BE2C (cell line): ENCODE data around the gene BRSK2.

Experiments
- DNase-seq: peaks from one replicate; pipeline ENCODE4 v3.0.0-alpha.2; 2020
- H3K27me3 ChIP-seq: fragments of 250-450 bp; sonication (Bioruptor Pico); 2 replicates; pipeline ENCODE4 v1.5.1; 2020; ENCODE audit warnings: mild to moderate bottlenecking
- H3K36me3 ChIP-seq: fragments of 250-450 bp; sonication (Bioruptor Pico); 2 replicates; pipeline ENCODE4 v1.5.1; 2020; ENCODE audit warnings: mild to moderate bottlenecking
- H3K4me1 ChIP-seq: fragments of 250-450 bp; sonication (Bioruptor Pico); 2 replicates; pipeline ENCODE4 v1.5.1; 2020
- H3K4me3 ChIP-seq: 2 replicates; pipeline ENCODE4 v1.5.1; 2011; ENCODE audit warnings: low read depth, low read length
- H3K9me3 ChIP-seq: fragments of 250-450 bp; sonication (Bioruptor Pico); 2 replicates; pipeline ENCODE4 v1.5.1; 2020
- TF ChIP-seq, protein P1 (sequence below): IDR thresholded peaks from 2 replicates; pipeline ENCODE4 v1.5.1; 2012; ENCODE audit warnings: mild to moderate bottlenecking, low read depth, low read length

BRSK2 gene

DNA sequence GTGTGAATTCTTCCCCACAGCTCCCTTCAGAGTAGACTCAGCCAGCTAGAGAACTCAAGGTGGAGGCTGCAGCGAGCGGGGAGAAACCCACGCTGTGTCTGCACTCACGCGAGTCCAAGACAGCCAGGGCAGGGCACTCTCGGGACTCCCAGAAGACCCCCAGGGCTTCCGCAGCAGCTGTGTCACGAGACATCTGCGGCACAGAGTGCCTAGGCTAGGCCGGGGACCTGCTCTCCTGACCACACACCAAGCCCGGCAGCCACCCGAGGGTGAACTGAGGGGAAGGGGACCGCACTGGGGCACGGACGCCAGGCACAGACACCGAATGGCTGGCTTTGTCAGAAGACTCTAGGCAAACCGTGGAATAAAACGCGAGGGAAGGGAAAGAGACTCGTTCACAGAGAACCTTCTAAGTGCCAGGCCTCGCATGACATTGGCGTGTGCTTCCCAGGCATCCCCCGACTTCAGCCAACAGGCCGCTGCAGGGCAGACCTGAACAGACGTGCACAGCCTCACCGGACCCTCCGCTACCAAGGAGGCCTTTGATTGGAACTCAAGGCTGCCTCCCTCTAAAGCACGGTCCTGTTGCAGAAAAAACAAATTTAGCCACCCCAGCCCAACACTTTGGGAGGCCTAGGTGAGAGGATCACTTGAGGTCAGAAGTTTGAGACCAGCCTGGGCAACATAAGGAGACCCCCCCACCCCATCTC, 115.0 kb downstream of the BRSK2 start:
- Histone ChIP-seq H3K9me3 (no peaks in the 10 kb centered on the region), H3K36me3 (no peaks in the 10 kb centered on the region), H3K27me3 (no peaks in the 10 kb centered on the region), H3K4me3 (no peak overlapping the region), H3K4me1 (no peaks in the 10 kb centered on the region)
- TF ChIP-seq, protein P1, sequence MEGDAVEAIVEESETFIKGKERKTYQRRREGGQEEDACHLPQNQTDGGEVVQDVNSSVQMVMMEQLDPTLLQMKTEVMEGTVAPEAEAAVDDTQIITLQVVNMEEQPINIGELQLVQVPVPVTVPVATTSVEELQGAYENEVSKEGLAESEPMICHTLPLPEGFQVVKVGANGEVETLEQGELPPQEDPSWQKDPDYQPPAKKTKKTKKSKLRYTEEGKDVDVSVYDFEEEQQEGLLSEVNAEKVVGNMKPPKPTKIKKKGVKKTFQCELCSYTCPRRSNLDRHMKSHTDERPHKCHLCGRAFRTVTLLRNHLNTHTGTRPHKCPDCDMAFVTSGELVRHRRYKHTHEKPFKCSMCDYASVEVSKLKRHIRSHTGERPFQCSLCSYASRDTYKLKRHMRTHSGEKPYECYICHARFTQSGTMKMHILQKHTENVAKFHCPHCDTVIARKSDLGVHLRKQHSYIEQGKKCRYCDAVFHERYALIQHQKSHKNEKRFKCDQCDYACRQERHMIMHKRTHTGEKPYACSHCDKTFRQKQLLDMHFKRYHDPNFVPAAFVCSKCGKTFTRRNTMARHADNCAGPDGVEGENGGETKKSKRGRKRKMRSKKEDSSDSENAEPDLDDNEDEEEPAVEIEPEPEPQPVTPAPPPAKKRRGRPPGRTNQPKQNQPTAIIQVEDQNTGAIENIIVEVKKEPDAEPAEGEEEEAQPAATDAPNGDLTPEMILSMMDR = no peak
- no peak for DNase-seq

DNA sequence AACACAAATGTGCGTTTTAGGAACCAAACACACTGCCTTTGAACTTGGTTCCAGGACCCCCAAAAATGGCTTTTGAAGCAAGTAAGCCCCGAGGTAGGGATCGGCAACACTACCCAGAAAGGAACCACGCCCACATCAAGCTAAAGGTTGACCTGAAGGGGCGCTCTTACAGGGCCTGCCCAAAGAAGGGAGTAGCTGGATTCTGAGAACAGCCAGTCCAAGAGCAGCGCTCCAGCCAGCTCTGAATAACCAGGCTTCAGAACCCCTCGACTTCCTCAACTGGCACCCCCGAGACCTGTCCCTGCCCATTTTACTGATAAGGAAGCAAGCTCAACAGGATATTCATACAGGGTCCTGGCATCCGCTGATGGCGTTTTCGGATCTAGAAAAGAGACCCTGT, 115.7 kb downstream of the BRSK2 start:
- Histone ChIP-seq H3K36me3 (no peaks in the 10 kb centered on the region), H3K27me3 (no peaks in the 10 kb centered on the region), H3K4me3 (no peak overlapping the region), H3K9me3 (no peaks in the 10 kb centered on the region), H3K4me1 (no peaks in the 10 kb centered on the region)
- no peak for DNase-seq
- TF ChIP-seq, protein P1 = no peak

DNA sequence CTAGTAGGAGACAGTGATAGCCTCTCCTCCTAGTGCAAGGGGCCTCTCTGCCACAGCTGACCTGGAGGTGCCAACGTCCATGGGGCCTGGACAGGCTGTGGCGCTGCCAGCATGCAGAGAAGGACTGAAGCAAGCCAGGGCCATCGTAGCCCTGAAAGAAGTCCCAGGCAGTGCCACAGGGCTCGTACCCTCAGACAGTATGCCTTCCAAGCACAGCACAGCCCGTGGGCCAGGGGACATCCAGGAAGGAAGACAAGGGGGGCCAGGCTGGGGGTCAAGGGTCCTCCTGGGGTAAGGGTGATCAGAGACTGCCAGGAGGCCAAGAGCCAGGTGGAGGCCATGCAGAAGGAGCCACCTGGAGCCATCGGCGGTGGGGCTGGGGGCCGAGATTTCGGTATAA, 117.2 kb downstream of the BRSK2 start:
- Histone ChIP-seq H3K4me1 (no peaks in the 10 kb centered on the region), H3K4me3 (no peak overlapping the region), H3K9me3 (no peaks in the 10 kb centered on the region), H3K27me3 (no peaks in the 10 kb centered on the region), H3K36me3 (no peaks in the 10 kb centered on the region)
- no peak for DNase-seq
- TF ChIP-seq, protein P1 = no peak

DNA sequence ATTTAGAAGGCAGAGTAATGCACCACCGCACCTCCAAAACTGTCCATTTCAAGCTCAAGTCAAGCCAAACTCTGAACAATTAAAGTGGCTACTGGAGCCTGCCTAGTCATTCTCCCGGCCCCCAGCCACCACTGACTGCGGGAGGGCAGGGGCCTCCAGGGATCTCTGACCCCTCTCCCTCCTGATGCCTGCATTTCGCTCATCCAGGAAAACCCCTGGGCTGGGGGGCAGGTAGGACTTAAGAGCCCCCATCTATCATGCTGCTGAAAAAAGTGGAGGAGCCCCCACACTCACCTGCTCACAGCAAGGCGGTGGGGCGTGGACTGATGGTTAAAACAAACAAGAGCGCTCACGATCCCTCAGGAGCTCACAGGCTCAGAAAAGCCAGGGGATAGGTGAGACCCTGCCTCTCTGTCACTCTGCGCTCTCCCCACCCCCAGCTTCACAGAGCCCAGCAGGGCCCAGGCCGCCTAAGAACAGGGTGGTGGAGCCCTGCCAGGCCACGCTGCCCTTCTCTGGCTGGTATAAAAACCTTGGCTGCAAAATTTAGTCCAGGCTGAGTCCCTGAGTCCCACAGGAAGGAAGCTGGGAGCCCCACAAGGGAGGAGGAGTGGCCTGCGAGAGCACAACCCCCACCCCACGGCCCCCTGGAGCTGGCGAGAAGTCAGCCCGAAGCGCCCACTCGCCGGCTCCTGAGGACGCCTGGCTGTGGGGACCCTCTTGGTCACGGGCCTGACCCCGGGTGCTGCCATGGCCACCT, 117.8 kb downstream of the BRSK2 start:
- DNase-seq = no peak
- TF ChIP-seq, protein P1 = no peak
- no peaks in the 10 kb centered on the region for H3K4me1 ChIP-seq
- H3K9me3 ChIP-seq = no peaks in the 10 kb centered on the region
- H3K27me3 ChIP-seq = no peaks in the 10 kb centered on the region
- no peaks in the 10 kb centered on the region for H3K36me3 ChIP-seq
- no peak overlapping the region for H3K4me3 ChIP-seq

DNA sequence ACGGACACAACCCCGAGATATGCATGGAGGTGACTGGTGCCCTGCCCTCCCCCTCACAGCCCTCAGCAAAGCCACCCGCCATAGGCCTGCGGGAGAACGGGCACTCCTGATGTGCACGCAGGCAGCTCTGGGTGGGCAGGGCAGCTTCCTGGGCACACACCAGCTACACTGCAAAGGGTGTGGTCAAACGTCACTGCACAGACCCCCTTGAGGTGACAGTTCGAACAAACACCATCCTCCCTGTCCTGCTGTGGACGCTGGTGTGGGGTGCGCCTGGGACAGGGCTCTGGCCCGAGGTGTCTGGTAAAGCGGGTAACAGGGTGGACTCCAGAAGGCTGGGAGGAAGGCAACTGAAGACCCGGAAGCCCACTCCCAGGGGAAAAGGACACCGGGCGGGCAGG, 118.8 kb downstream of the BRSK2 start:
- H3K27me3 ChIP-seq = no peaks in the 10 kb centered on the region
- H3K4me1 ChIP-seq = no peaks in the 10 kb centered on the region
- H3K36me3 ChIP-seq = no peaks in the 10 kb centered on the region
- no peak overlapping the region for H3K4me3 ChIP-seq
- no peaks in the 10 kb centered on the region for H3K9me3 ChIP-seq
- DNase-seq = no peak
- TF ChIP-seq, protein P1 = no peak

DNA sequence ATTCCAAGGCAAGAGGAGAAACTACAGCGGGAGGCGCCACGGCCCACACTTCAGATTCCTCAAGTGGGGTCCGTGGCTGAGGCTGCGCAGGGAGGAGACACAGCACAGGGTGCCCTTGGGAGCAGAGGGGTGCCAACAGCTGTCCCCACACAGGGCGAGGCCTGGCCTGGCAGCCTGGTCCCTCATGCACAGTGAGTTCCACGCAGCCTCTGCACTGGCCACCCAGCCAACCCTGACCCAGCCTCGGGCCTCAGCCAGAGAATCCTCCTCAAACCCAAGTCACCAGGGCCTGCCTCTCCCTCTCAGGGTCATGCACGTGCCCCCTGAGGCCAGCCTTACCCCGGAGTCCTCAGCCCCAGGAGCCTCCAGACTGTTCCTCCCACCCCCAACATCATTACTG, 119.3 kb downstream of the BRSK2 start:
- TF ChIP-seq, protein P1 = no peak
- no peak for DNase-seq
- Histone ChIP-seq H3K27me3 (no peaks in the 10 kb centered on the region), H3K36me3 (no peaks in the 10 kb centered on the region), H3K9me3 (no peaks in the 10 kb centered on the region), H3K4me1 (no peaks in the 10 kb centered on the region), H3K4me3 (no peak overlapping the region)
